Heart right ventricle (tissue), 16 donors: ENCODE results near the gene TRIM46. TPM values are rescaled to one million over a fixed set of nuclear protein-coding genes. Genes with fewer than 3 reads are reported as not detected.

Experiments used
- ATAC-seq, 8 donors: fragments of 200-7000 bp; cut with Tn5 transposase; one replicate each; pipeline ENCODE4 v1.9.1; 2020; ENCODE audit warnings: mild to moderate bottlenecking in 8 of 8, moderate library complexity in 8 of 8, moderate number of reproducible peaks in 1 of 8
- DNase-seq, 2 donors: peaks; one replicate each; pipeline ENCODE4 v3.0.0-alpha.2; 2020
- H3K27ac ChIP-seq, 10 donors: fragments of 200-600 bp; sonication (generic) in 2 of 10; one replicate each; pipeline versions ENCODE4 v1.5.0 to v1.8.0; 2020 to 2022; ENCODE audit warnings: mild to moderate bottlenecking in 3 of 10
- H3K27me3 ChIP-seq, 7 donors: fragments of 200-600 bp; one replicate each; pipeline ENCODE4 v1.8.0; 2021 to 2022; ENCODE audit warnings: mild to moderate bottlenecking in 2 of 7
- H3K36me3 ChIP-seq, 9 donors: fragments of 200-600 bp; sonication (generic) in 1 of 9; one replicate each; pipeline versions ENCODE4 v1.5.0 to v1.8.0; 2020 to 2022; ENCODE audit warnings: mild to moderate bottlenecking in 2 of 9
- H3K4me1 ChIP-seq, 9 donors: fragments of 200-600 bp; sonication (generic) in 1 of 9; one replicate each; pipeline versions ENCODE4 v1.5.0 to v1.8.0; 2020 to 2022; ENCODE audit warnings: mild to moderate bottlenecking in 4 of 9
- H3K4me3 ChIP-seq, 10 donors: fragments of 200-600 bp; sonication (generic) in 2 of 10; one replicate each; pipeline versions ENCODE4 v1.5.0 to v1.8.0; 2020 to 2022; ENCODE audit warnings: mild to moderate bottlenecking in 7 of 10, moderate library complexity in 2 of 10
- H3K9me3 ChIP-seq, 11 donors: fragments of 200-600 bp in 10 of 11; sonication (generic) in 2 of 11; one replicate each; pipeline versions ENCODE4 v1.5.0 to v1.8.0; 2013 to 2022; ENCODE audit warnings: mild to moderate bottlenecking in 2 of 11, control low read depth in 1 of 11, moderate library complexity in 1 of 11
- CTCF ChIP-seq, 9 donors: fragments of 200-600 bp; sonication (generic) in 2 of 9; IDR thresholded peaks; one replicate each; pipeline versions ENCODE4 v1.5.0 to v1.8.0; 2021 to 2022; ENCODE audit warnings: antibody characterized with exemption in 9 of 9, mild to moderate bottlenecking in 5 of 9, moderate library complexity in 1 of 9
- WGBS, 2 donors: extraction: QIAGEN DNeasy Blood & Tissue Kit; methylation state at CpG; one replicate each; pipeline ENCODE4 v1.1.7; 2013; ENCODE audit warnings: inconsistent platforms in 1 of 2; 5-methylcytosine and 5-hydroxymethylcytosine counted together
- intact Hi-C, 10 donors: fragments of 100-400 bp; cut with DNase I; formaldehyde crosslinking; loops; one replicate each; pipeline versions ENCODE4 v1.11.1 to v1.14.2; 2022
- polyA plus RNA-seq, 2 donors: library from polyadenylated mRNA; stranded (reverse); fragments of 200-250 nt; gene quantifications; one replicate each; pipeline ENCODE4 v1.2.3, GENCODE V29; 2013
- total RNA-seq, 10 donors: library from RNA; stranded (reverse); fragmentation: NEBNext Ultra II Directional in 3 of 10; extraction: Animal tissue kit (Norgen Biotek cat#: 25700) in 3 of 10; gene quantifications; one replicate each; pipeline versions ENCODE4 v1.2.1 to v1.2.4, GENCODE V29; 2021 to 2023
- donor health status: Arrhythmogenic right ventricular cardiomyopathy.
- donor health status: ischemic (EF 13 %, LVEDD 7.1; RV severe dilation, severe dysfunction).
- donor health status: healthy with polysubstance abuse.
- donor health status: DM: no; HTN: yes; CAD: no.
- donor health status: DM: no; HTN: no; CAD: no.
- donor health status: ischemic (EF 25% LVEDD 6.9; RV normal size, moderate dysfunction).
- donor health status: ischemic (EF 25% LVEDD 5.7; RV mildly dilated, moderate dysfunction).
- donor health status: healthy.
- donor health status: DM: yes; HTN: yes; CAD: no.
- donor health status: Ischemic cardiomyopathy.
- donor health status: ischemic (EF 35%, LVEDD 5.7; RV mildly dilated, moderate dysfunction).
- donor health status: nonischemic (EF 11% LVEDD 7.7; RV severe dilation, severe dysfunction).
- donor health status: DM: yes; HTN: yes; CAD: no.
- donor health status: PGD.
- donor health status: ischemic (EF 29% LVEDD 5.4; RV normal size, mild dysfunction).
- donor health status: nonischemic (EF 23%, LVEDD 6.1; RV moderate dilation, normal function).

The TRIM46 gene
- total and polyA plus RNA-seq, 12 donors = 0.04 to 0.35 (median 0.09) TPM; not detected in 8

GRCh38 chr1:155134880-155135414 is 38.7 kb upstream of the TRIM46 start:
- peak; percentile 74 to 92 for DNase-seq
- peak; percentile 73 to 90 (median 83) for ATAC-seq
- Histone ChIP-seq H3K9me3 (no peaks in the 10 kb centered on the region), H3K4me1 (peaks cover 14 to 91% (median 78%) of the 10 kb centered on the region in 9 donors), H3K36me3 (peaks cover 0 to 64% (median 29%) of the 10 kb centered on the region in 9 donors), H3K27me3 (peaks cover 0 to 2% (median 0%) of the 10 kb centered on the region in 7 donors), H3K27ac (peak overlapping the region; percentile 82 to 100 (median 98)), H3K4me3 (peak overlapping the region; percentile 29 to 76 (median 66))
- intact Hi-C loops = loop anchor here in 4 of 10 donors (2.0 to 5.0 kb wide), 4 partner anchors 32 to 48 kb away; partner anchors contain the start of genes KRTCAP2 (in 1 of the 4) and TRIM46 (in 1 of the 4)
- WGBS, 2 donors = 4 to 6% methylated on average over 18 of the region's 18 CpGs
- no peak for TF ChIP-seq CTCF (IDR thresholded peaks at IDR 0.05)

GRCh38 chr1:155135415-155136028 is 38.1 kb upstream of the TRIM46 start, which contains the start of gene SLC50A1:
Gene SLC50A1, plus strand, starts transcription at chr1:155135852. Its CDS starts 60 bp downstream, at chr1:155135912.
- intact Hi-C loops = loop anchor here in 3 of 10 donors (2.0 to 5.0 kb wide), 3 partner anchors 31 to 48 kb away; partner anchors contain the start of genes KRTCAP2 (in 1 of the 3) and TRIM46 (in 1 of the 3)
- H3K4me1 ChIP-seq = peaks cover 14 to 90% (median 76%) of the 10 kb centered on the region in 9 donors
- peak in 7 of 9 donors; percentile 20 to 64 (median 41) for TF ChIP-seq CTCF (IDR thresholded peaks at IDR 0.05)

DNA sequence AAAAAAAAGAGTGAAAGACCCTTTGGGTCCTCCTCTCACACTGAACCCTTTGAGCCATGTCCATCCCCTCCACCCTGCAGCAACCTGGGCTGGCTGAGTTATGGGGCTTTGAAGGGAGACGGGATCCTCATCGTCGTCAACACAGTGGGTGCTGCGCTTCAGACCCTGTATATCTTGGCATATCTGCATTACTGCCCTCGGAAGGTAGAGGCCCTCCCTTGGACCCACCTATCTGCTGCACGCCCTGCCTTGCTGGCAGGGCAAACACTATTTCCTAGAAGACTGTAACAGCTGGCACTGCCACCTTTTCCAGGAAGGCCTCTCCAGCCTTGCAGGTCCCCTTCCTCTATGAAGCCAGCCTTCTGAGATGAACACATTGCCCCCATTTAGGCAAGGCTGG is 36.9 kb upstream of the TRIM46 start:
- Histone ChIP-seq H3K4me1 (peaks cover 10 to 80% (median 66%) of the 10 kb centered on the region in 9 donors), H3K27me3 (no peaks in the 10 kb centered on the region), H3K27ac (peak overlapping the region in 9 of 10 donors; percentile 90 to 100 (median 99)), H3K9me3 (no peaks in the 10 kb centered on the region), H3K4me3 (peak overlapping the region; percentile 19 to 76 (median 66)), H3K36me3 (peaks cover 0 to 54% (median 23%) of the 10 kb centered on the region in 9 donors)
- TF ChIP-seq CTCF (IDR thresholded peaks at IDR 0.05) = no peak
- WGBS, 2 donors = 42 to 53% methylated on average over 6 of the region's 6 CpGs
- ATAC-seq = no peak
- intact Hi-C loops = loop anchor here in 2 of 10 donors (5.0 kb wide), 2 partner anchors 36 to 49 kb away; partner anchors contain the start of genes KRTCAP2 (in 1 of the 2) and TRIM46 (in 1 of the 2)
- DNase-seq = no peak

More at GRCh38 chr1:155135415-155136028, 38.1 kb upstream of the TRIM46 start, which contains the start of gene SLC50A1:
- H3K27me3 ChIP-seq = no peaks in the 10 kb centered on the region
- H3K4me3 ChIP-seq = peak within 1 kb of the TSS; percentile 29 to 76 (median 66)
- DNase-seq (peak; percentile 94 to 95), ATAC-seq (peak; percentile 89 to 95 (median 94))
- WGBS, 2 donors = 1% methylated on average over 52 of the region's 52 CpGs
- peaks cover 0 to 64% (median 29%) of the 10 kb centered on the region in 9 donors for H3K36me3 ChIP-seq
- H3K27ac ChIP-seq = peak within 1 kb of the TSS; percentile 82 to 100 (median 98)
- H3K9me3 ChIP-seq = no peaks in the 10 kb centered on the region
